Neural cell (in vitro differentiated cells): ENCODE measurements around the gene TMEM117. TPM values are rescaled to one million over a fixed set of nuclear protein-coding genes. Genes with fewer than 3 reads are reported as not detected.
A peak's percentile ranks its signal among the peaks of the same experiment; 100 is the strongest.

Source experiments
- H2AFZ ChIP-seq: fragments of 200-600, 300-800 bp; sonication (generic), shearing (Covaris generic); 2 replicates; pipeline ENCODE4 v1.6.0; 2014; ENCODE audit warnings: low read depth, mild to moderate bottlenecking, antibody characterized with exemption, low read length, moderate library complexity
- H3F3A ChIP-seq: fragments of 200-600 bp; shearing (Covaris generic); 2 replicates; pipeline ENCODE4 v1.6.1; 2016; ENCODE audit warnings: mild to moderate bottlenecking, moderate library complexity, mixed read lengths, antibody characterized with exemption, low read length; ENCODE audit not compliant: insufficient read depth, poor library complexity, severe bottlenecking
- H3K27ac ChIP-seq: fragments of 200-600, 300-800 bp; sonication (generic), shearing (Covaris generic); 2 replicates; pipeline ENCODE4 v1.5.1; 2014; ENCODE audit warnings: mild to moderate bottlenecking, low read length, moderate library complexity
- H3K27me3 ChIP-seq: fragments of 300-800, 200-600 bp; sonication (generic), shearing (Covaris generic); 2 replicates; pipeline ENCODE4 v1.6.0; 2014; ENCODE audit warnings: mild to moderate bottlenecking, low read depth, low read length, moderate library complexity; ENCODE audit not compliant: insufficient read depth
- H3K36me3 ChIP-seq: fragments of 300-800, 200-600 bp; sonication (generic), shearing (Covaris generic); 2 replicates; pipeline ENCODE4 v1.5.1; 2014; ENCODE audit warnings: mild to moderate bottlenecking, antibody characterized with exemption, low read length, moderate library complexity; ENCODE audit not compliant: insufficient read depth
- H3K4me2 ChIP-seq: fragments of 300-800, 200-600 bp; sonication (generic), shearing (Covaris generic); 2 replicates; pipeline ENCODE4 v1.6.0; 2014; ENCODE audit warnings: mild to moderate bottlenecking, low read length
- H3K4me3 ChIP-seq: fragments of 300-800, 200-600 bp; sonication (generic), shearing (Covaris generic); 2 replicates; pipeline ENCODE4 v1.5.1; 2014; ENCODE audit warnings: mild to moderate bottlenecking, low read length, moderate library complexity
- H3K79me2 ChIP-seq: fragments of 200-600 bp; shearing (Covaris generic); replicated peaks from 2 replicates; pipeline ENCODE4 v1.6.0; 2014; ENCODE audit warnings: mild to moderate bottlenecking, low read length, moderate library complexity; ENCODE audit not compliant: insufficient read depth
- H3K9ac ChIP-seq: fragments of 300-800, 200-600 bp; sonication (generic), shearing (Covaris generic); 2 replicates; pipeline ENCODE4 v1.6.1; 2016; ENCODE audit warnings: mild to moderate bottlenecking, low read length, mixed read lengths
- H3K9me2 ChIP-seq: fragments of 200-600 bp; shearing (Covaris generic); 2 replicates; pipeline ENCODE4 v1.6.1; 2016; ENCODE audit warnings: mild to moderate bottlenecking, low read length, mixed read lengths; ENCODE audit not compliant: insufficient read depth
- H3K9me3 ChIP-seq: fragments of 200-600, 300-800 bp; sonication (generic), shearing (Covaris generic); 2 replicates; pipeline ENCODE4 v1.6.1; 2016; ENCODE audit warnings: mild to moderate bottlenecking, mixed run types, low read length, moderate library complexity, mixed read lengths
- H4K20me1 ChIP-seq: fragments of 200-600 bp; shearing (Covaris generic); 2 replicates; pipeline ENCODE4 v1.6.1; 2016; ENCODE audit warnings: mild to moderate bottlenecking, mixed run types; ENCODE audit not compliant: insufficient read depth
- EP300 ChIP-seq: fragments of 450-650 bp; conservative IDR thresholded peaks from 2 replicates; pipeline ENCODE4 v1.6.1; 2014; ENCODE audit warnings: antibody characterized with exemption, mild to moderate bottlenecking, moderate library complexity; ENCODE audit not compliant: poor library complexity, severe bottlenecking
- EZH2 ChIP-seq: fragments of 200-600, 300-800 bp; shearing (Covaris generic), sonication (generic); IDR thresholded peaks from 2 replicates; pipeline ENCODE4 v1.6.1; 2014; ENCODE audit warnings: antibody characterized with exemption, low read length, borderline replicate concordance, mild to moderate bottlenecking; ENCODE audit not compliant: insufficient read depth, poor library complexity, severe bottlenecking
- MXI1 ChIP-seq: fragments of 450-650 bp; conservative IDR thresholded peaks from 2 replicates; pipeline ENCODE4 v1.6.1; 2014; ENCODE audit warnings: antibody characterized with exemption, mild to moderate bottlenecking; ENCODE audit not compliant: poor library complexity, severe bottlenecking
- POLR2AphosphoS5 ChIP-seq: IDR thresholded peaks from 2 replicates; pipeline ENCODE4 v1.6.1; 2012
- RAD21 ChIP-seq: fragments of 450-650 bp; conservative IDR thresholded peaks from 2 replicates; pipeline ENCODE4 v1.6.1; 2014; ENCODE audit warnings: antibody characterized with exemption, mild to moderate bottlenecking, moderate library complexity
- REST ChIP-seq: IDR thresholded peaks from 2 replicates; pipeline ENCODE4 v1.6.1; 2012; ENCODE audit warnings: borderline replicate concordance
- SMC3 ChIP-seq: fragments of 450-650 bp; conservative IDR thresholded peaks from 2 replicates; pipeline ENCODE4 v1.6.1; 2014; ENCODE audit warnings: antibody characterized with exemption, mild to moderate bottlenecking, moderate library complexity; ENCODE audit not compliant: poor library complexity
- TAF1 ChIP-seq: IDR thresholded peaks from 2 replicates; pipeline ENCODE4 v1.6.1; 2012; ENCODE audit warnings: low read depth
- polyA plus RNA-seq: library from polyadenylated mRNA; depleted of rRNA; stranded (reverse); fragments of >200 nt; gene quantifications from 2 replicates; pipeline ENCODE4 v1.2.3, GENCODE V29; 2014
- TF ChIP-seq, protein P1 (sequence below): fragments of 450-650 bp; IDR thresholded peaks from 2 replicates; pipeline ENCODE4 v1.5.1; 2014; ENCODE audit warnings: antibody characterized with exemption, mild to moderate bottlenecking, moderate library complexity; ENCODE audit not compliant: poor library complexity, severe bottlenecking

TMEM117 gene
- polyA plus RNA-seq, 1 donor from 2014 or later: 5.3 TPM

DNA sequence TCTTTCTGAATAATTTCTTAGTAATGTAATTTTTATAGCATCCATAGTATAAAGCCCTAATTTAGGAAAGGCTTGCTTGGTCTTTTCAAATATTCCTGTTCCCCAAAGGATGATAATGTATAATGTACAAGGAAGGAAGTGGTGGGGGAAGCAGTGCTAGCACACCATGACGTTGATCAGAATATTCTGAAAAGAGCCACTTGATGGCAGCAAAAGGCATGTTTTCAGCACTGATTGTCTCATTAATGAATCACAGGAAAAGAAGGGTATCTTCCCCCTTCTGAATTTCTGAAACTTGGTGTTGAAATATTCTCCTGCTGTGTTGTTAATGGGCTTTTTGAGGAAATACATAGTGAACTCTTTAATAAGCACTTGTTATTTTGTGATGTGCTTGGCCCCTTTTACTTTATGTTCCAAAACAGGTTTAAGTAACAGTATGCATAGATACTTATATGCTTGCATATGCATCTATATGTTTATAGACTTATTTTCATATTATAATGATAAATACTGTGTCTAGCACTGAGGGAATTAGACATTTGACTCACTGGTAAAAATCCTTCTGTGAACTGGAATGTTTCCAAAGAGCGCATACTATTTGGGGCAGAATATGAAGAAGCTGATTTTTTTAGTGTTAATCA is 122.0 kb downstream of the TMEM117 start:
- Histone ChIP-seq H3K27me3 (no peaks in the 10 kb centered on the region), H3K4me2 (no peak overlapping the region), H3K79me2 (no peaks in the 10 kb centered on the region), H2AFZ (no peak overlapping the region), H3K9ac (no peak overlapping the region), H3K4me3 (no peak overlapping the region), H3K9me2 (no peaks in the 10 kb centered on the region), H3F3A (no peaks in the 10 kb centered on the region), H3K27ac (no peak overlapping the region), H3K9me3 (no peaks in the 10 kb centered on the region), H4K20me1 (no peaks in the 10 kb centered on the region), H3K36me3 (no peaks in the 10 kb centered on the region)
- TF ChIP-seq REST (no peak), POLR2AphosphoS5 (no peak), TAF1 (no peak), RAD21 (peak; percentile 88), EZH2 (no peak), SMC3 (peak; percentile 91), EP300 (no peak)
- TF ChIP-seq, protein P1, sequence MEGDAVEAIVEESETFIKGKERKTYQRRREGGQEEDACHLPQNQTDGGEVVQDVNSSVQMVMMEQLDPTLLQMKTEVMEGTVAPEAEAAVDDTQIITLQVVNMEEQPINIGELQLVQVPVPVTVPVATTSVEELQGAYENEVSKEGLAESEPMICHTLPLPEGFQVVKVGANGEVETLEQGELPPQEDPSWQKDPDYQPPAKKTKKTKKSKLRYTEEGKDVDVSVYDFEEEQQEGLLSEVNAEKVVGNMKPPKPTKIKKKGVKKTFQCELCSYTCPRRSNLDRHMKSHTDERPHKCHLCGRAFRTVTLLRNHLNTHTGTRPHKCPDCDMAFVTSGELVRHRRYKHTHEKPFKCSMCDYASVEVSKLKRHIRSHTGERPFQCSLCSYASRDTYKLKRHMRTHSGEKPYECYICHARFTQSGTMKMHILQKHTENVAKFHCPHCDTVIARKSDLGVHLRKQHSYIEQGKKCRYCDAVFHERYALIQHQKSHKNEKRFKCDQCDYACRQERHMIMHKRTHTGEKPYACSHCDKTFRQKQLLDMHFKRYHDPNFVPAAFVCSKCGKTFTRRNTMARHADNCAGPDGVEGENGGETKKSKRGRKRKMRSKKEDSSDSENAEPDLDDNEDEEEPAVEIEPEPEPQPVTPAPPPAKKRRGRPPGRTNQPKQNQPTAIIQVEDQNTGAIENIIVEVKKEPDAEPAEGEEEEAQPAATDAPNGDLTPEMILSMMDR: peak; percentile 85

DNA sequence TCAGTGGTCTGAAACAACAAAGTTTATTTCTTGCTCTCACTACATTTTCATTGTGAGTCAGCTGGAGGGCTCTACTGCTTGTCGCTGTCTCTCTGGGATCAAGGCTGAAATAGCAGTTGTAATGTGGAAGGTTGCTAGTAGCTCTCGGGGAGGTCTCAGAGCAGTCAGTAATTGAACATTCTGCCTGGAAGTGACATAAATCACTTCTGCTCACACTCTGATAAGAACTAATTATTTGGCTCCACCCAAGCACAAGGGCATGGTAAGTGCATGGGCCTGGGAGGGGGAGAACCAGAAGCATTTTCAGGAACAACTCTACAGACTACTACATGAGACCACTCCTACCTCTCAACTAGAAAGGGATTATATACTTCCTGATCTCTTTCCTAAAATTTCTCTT is 128.2 kb downstream of the TMEM117 start:
- Histone ChIP-seq H3K4me2 (no peak overlapping the region), H2AFZ (no peak overlapping the region), H3K9me2 (no peaks in the 10 kb centered on the region), H3K4me3 (no peak overlapping the region), H3K9ac (no peak overlapping the region), H3K79me2 (no peaks in the 10 kb centered on the region), H3K9me3 (no peaks in the 10 kb centered on the region), H4K20me1 (no peaks in the 10 kb centered on the region), H3F3A (no peaks in the 10 kb centered on the region), H3K27ac (no peak overlapping the region), H3K27me3 (no peaks in the 10 kb centered on the region), H3K36me3 (no peaks in the 10 kb centered on the region)
- TF ChIP-seq TAF1 (no peak), EP300 (no peak), EZH2 (no peak), MXI1 (no peak), SMC3 (no peak), POLR2AphosphoS5 (no peak), RAD21 (no peak), REST (no peak)
- TF ChIP-seq, protein P1: no peak
